ENCODE results near the gene RBP3. TPM values are rescaled to one million over a fixed set of nuclear protein-coding genes. Genes with fewer than 3 reads are reported as not detected.

Gene RBP3
- total and polyA plus RNA-seq, 10 donors: not detected

- peaks cover 0 to 23% (median 4%) of the 10 kb centered on the region in 6 donors for H3K4me1 ChIP-seq
- intact Hi-C loops (cut with DNase I; ENCODE audit: low total_unique reads): no loop called here
- H3K36me3 ChIP-seq: no peaks in the 10 kb centered on the region
- DNase-seq: no peak
- no peak overlapping the region for H3K27ac ChIP-seq
- no peak overlapping the region for H3K4me3 ChIP-seq
- WGBS, 5 donors: 36 to 79% (median 63%) methylated on average over 2 of the region's 2 CpGs
- peaks cover 0 to 66% (median 15%) of the 10 kb centered on the region in 7 donors for H3K27me3 ChIP-seq (replicated peaks in 1 of 7)
- TF ChIP-seq POLR2AphosphoS5 (IDR thresholded peaks at IDR 0.05) (no peak), CTCF (IDR thresholded peaks at IDR 0.05 in 8 of 11, conservative IDR thresholded peaks at IDR 0.05 in 3 of 11) (no peak), POLR2A (IDR thresholded peaks at IDR 0.05) (no peak)
- H3K9me3 ChIP-seq: no peaks in the 10 kb centered on the region
Observed at GRCh38 chr10:47305566-47305965, 42.6 kb upstream of the RBP3 start.

- intact Hi-C loops (cut with DNase I; ENCODE audit: low total_unique reads): no loop called here
- Histone ChIP-seq H3K9me3 (no peaks in the 10 kb centered on the region), H3K27me3 (replicated peaks in 1 of 7) (peaks cover 0 to 66% (median 5%) of the 10 kb centered on the region in 7 donors), H3K27ac (no peak overlapping the region), H3K4me1 (peaks cover 0 to 21% (median 4%) of the 10 kb centered on the region in 6 donors), H3K36me3 (no peaks in the 10 kb centered on the region), H3K4me3 (no peak overlapping the region)
- DNase-seq: no peak
- TF ChIP-seq POLR2AphosphoS5 (IDR thresholded peaks at IDR 0.05) (no peak), POLR2A (IDR thresholded peaks at IDR 0.05) (no peak), CTCF (IDR thresholded peaks at IDR 0.05 in 8 of 11, conservative IDR thresholded peaks at IDR 0.05 in 3 of 11) (no peak)
- WGBS, 5 donors: 47 to 59% (median 57%) methylated on average over 10 of the region's 10 CpGs
Observed at GRCh38 chr10:47306387-47307210, 41.6 kb upstream of the RBP3 start.

- Histone ChIP-seq H3K27ac (no peak overlapping the region), H3K4me3 (no peak overlapping the region), H3K4me1 (peaks cover 0 to 27% (median 10%) of the 10 kb centered on the region in 6 donors), H3K36me3 (no peaks in the 10 kb centered on the region), H3K27me3 (replicated peaks in 1 of 7) (peaks cover 0 to 59% (median 0%) of the 10 kb centered on the region in 7 donors), H3K9me3 (no peaks in the 10 kb centered on the region)
- intact Hi-C loops (cut with DNase I; ENCODE audit: low total_unique reads): no loop called here
- WGBS, 5 donors: 77 to 84% (median 80%) methylated on average over 3 of the region's 3 CpGs
- DNase-seq: no peak
- TF ChIP-seq POLR2AphosphoS5 (IDR thresholded peaks at IDR 0.05): no peak
- TF ChIP-seq CTCF (IDR thresholded peaks at IDR 0.05 in 8 of 11, conservative IDR thresholded peaks at IDR 0.05 in 3 of 11): no peak
- TF ChIP-seq POLR2A (IDR thresholded peaks at IDR 0.05): no peak
Observed at GRCh38 chr10:47307381-47307780, 40.8 kb upstream of the RBP3 start.

- H3K27me3 ChIP-seq (replicated peaks in 1 of 7): peaks cover 0 to 47% (median 0%) of the 10 kb centered on the region in 7 donors
- H3K4me3 ChIP-seq: no peak overlapping the region
- peaks cover 0 to 27% (median 10%) of the 10 kb centered on the region in 6 donors for H3K4me1 ChIP-seq
- H3K27ac ChIP-seq: no peak overlapping the region
- intact Hi-C loops (cut with DNase I; ENCODE audit: low total_unique reads): no loop called here
- WGBS, 5 donors: 79 to 91% (median 83%) methylated on average over 9 of the region's 9 CpGs
- DNase-seq: no peak
- TF ChIP-seq POLR2AphosphoS5 (IDR thresholded peaks at IDR 0.05) (no peak), POLR2A (IDR thresholded peaks at IDR 0.05) (no peak), CTCF (IDR thresholded peaks at IDR 0.05 in 8 of 11, conservative IDR thresholded peaks at IDR 0.05 in 3 of 11) (no peak)
- H3K36me3 ChIP-seq: no peaks in the 10 kb centered on the region
- H3K9me3 ChIP-seq: no peaks in the 10 kb centered on the region
Observed at GRCh38 chr10:47308775-47309174, 39.4 kb upstream of the RBP3 start.
